Vagina (tissue), 2 donors: ENCODE results near the gene CTBP2.

Source experiments
- CTCF ChIP-seq, 3 experiments: fragments of 450-650 bp in 2 of 3; fragments of 200-600 bp in 1 of 3; sonication (generic) in 1 of 3; IDR thresholded peaks; one replicate each; pipeline ENCODE4 v1.5.1; 2017 to 2019; ENCODE audit warnings: antibody characterized with exemption in 3 of 3, mild to moderate bottlenecking in 2 of 3, moderate library complexity in 2 of 3
- POLR2A ChIP-seq, 2 donors: fragments of 450-650 bp; IDR thresholded peaks; one replicate each; pipeline ENCODE4 v1.6.1; 2017; ENCODE audit warnings: antibody characterized with exemption in 2 of 2, mild to moderate bottlenecking in 2 of 2, moderate library complexity in 2 of 2
- POLR2AphosphoS5 ChIP-seq, 2 donors: sonication (generic); formaldehyde crosslinking; IDR thresholded peaks; one replicate each; pipeline ENCODE4 v1.9.0; 2017; ENCODE audit warnings: antibody characterized with exemption in 2 of 2, mild to moderate bottlenecking in 2 of 2, low read depth in 1 of 2; ENCODE audit not compliant: insufficient read depth in 1 of 2

DNA sequence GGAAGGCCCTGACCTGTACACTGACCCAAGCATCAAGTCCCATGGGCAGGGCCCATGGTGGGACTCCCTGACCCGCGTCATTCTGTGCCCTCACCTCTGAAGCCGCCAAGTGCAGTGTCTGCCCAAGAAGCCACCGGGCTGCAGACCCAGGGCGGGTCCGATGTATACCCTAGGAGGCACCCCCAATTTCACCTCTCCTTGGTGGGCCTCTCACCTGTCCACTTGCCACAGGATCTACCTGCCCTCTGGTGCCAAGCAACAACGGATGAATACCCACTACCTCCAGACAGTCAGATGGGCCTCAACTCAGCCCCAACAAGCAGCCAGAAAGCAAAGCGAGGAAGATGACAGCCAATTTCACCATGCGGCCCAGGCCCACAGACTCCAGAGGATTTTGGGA lies 92.6 kb downstream of the CTBP2 start:
- TF ChIP-seq CTCF (IDR thresholded peaks at IDR 0.05) = no peak
- no peak for TF ChIP-seq POLR2A (IDR thresholded peaks at IDR 0.05)
- no peak for TF ChIP-seq POLR2AphosphoS5 (IDR thresholded peaks at IDR 0.05; ENCODE audit: insufficient read depth in 1 of 2, low read depth in 1 of 2)
